Prostate gland (tissue), 2 donors: Measurements from ENCODE around the gene GNL1. TPM values are rescaled to one million over a fixed set of nuclear protein-coding genes. Genes with fewer than 3 reads are reported as not detected.

Experiments
- DNase-seq: peaks from one replicate; pipeline ENCODE4 v3.0.0-alpha.2; 2019; ENCODE audit warnings: low spot score
- H3K27ac ChIP-seq, 2 donors: fragments of 200-600 bp; sonication (generic); 2 replicates each; pipeline ENCODE4 v1.5.1; 2017 to 2019
- H3K27me3 ChIP-seq: fragments of 200-600 bp; sonication (generic); replicated peaks from 2 replicates; pipeline ENCODE4 v1.5.1; 2019; ENCODE audit not compliant: insufficient read depth
- H3K36me3 ChIP-seq, 2 donors: fragments of 200-600 bp; sonication (generic); 1 replicate in 1 of 2; 2 replicates in 1 of 2; pipeline versions ENCODE4 v1.5.1 to v1.8.1; 2017 to 2019
- H3K4me1 ChIP-seq: fragments of 200-600 bp; sonication (generic); replicated peaks from 2 replicates; pipeline ENCODE4 v1.5.1; 2019
- H3K4me3 ChIP-seq, 2 donors: fragments of 200-600 bp; sonication (generic); 2 replicates each; pipeline ENCODE4 v1.5.1; 2017 to 2019
- H3K9me3 ChIP-seq: fragments of 200-600 bp; sonication (generic); 2 replicates; pipeline ENCODE4 v1.5.1; 2017
- CTCF ChIP-seq, 4 experiments: fragments of 200-600 bp in 2 of 4; fragments of 450-650 bp in 2 of 4; sonication (generic) in 2 of 4; IDR thresholded peaks; 1 replicate in 3 of 4; 2 replicates in 1 of 4; pipeline ENCODE4 v1.5.1; 2016 to 2019; ENCODE audit warnings: antibody characterized with exemption in 4 of 4, mild to moderate bottlenecking in 2 of 4, moderate library complexity in 2 of 4
- POLR2A ChIP-seq: fragments of 450-650 bp; IDR thresholded peaks from one replicate; pipeline ENCODE4 v1.6.1; 2016; ENCODE audit warnings: antibody characterized with exemption, mild to moderate bottlenecking
- POLR2AphosphoS5 ChIP-seq: sonication (generic); formaldehyde crosslinking; IDR thresholded peaks from one replicate; pipeline ENCODE4 v1.6.1; 2017; ENCODE audit warnings: antibody characterized with exemption
- WGBS: methylation state at CpG from one replicate; pipeline ENCODE4 v1.1.5; 2018; 5-methylcytosine and 5-hydroxymethylcytosine counted together
- intact Hi-C: fragments of 100-400 bp; cut with DNase I; formaldehyde crosslinking; loops from one replicate; pipeline ENCODE4 v1.14.2; 2022
- total RNA-seq, 2 donors: library from RNA; depleted of rRNA; stranded (reverse); fragments of >200 nt; gene quantifications; one replicate each; pipeline ENCODE4 v1.1.0, GENCODE V29; 2016

GNL1 gene
- total RNA-seq, 2 donors from 2014 or later, result 38.3 to 56.4 TPM

- Histone ChIP-seq H3K4me3 (peak overlapping the region; percentile 87 to 94), H3K9me3 (no peaks in the 10 kb centered on the region), H3K27ac (peak overlapping the region; percentile 97 to 99), H3K36me3 (no peaks in the 10 kb centered on the region), H3K27me3 (no peaks in the 10 kb centered on the region), H3K4me1 (no peaks in the 10 kb centered on the region)
- TF ChIP-seq POLR2AphosphoS5, result no peak
- TF ChIP-seq CTCF (IDR thresholded peaks at IDR 0.05), result peak in 1 of 4 experiments; percentile 10
- intact Hi-C loops, result loop anchor here (5.0 kb wide), 1 partner anchor 167 kb away; the partner anchor contains the start of gene TUBB
- 8% methylated on average over 34 of the region's 34 CpGs for WGBS
- DNase-seq, result peak; percentile 29
These were observed 1.1 kb downstream of the GNL1 start for GRCh38 chr6:30554962-30555815.

GRCh38 chr6:30554404-30554803 is 1.9 kb downstream of the GNL1 start:
- no peaks in the 10 kb centered on the region for H3K4me1 ChIP-seq
- 91% methylated on average over 4 of the region's 4 CpGs for WGBS
- H3K4me3 ChIP-seq, result no peak overlapping the region
- no peaks in the 10 kb centered on the region for H3K9me3 ChIP-seq
- H3K27ac ChIP-seq, result no peak overlapping the region
- intact Hi-C loops, result no loop called here
- H3K27me3 ChIP-seq, result no peaks in the 10 kb centered on the region
- no peaks in the 10 kb centered on the region for H3K36me3 ChIP-seq
- TF ChIP-seq POLR2AphosphoS5 (no peak), CTCF (IDR thresholded peaks at IDR 0.05) (no peak), POLR2A (no peak)
- DNase-seq, result no peak

GRCh38 chr6:30548375-30548774 is 7.9 kb downstream of the GNL1 start:
- intact Hi-C loops, result loop anchor here (10.0 kb wide), 1 partner anchor 46 kb away; no protein-coding TSS in a partner anchor
- WGBS, result 29% methylated on average over 2 of the region's 2 CpGs
- H3K36me3 ChIP-seq, result no peaks in the 10 kb centered on the region

GRCh38 chr6:30547454-30547853 is 8.8 kb downstream of the GNL1 start:
- WGBS, result 93% methylated on average over 6 of the region's 6 CpGs
- H3K4me3 ChIP-seq, result no peak overlapping the region
- TF ChIP-seq POLR2AphosphoS5, result no peak
- no peak for TF ChIP-seq POLR2A
- TF ChIP-seq CTCF (IDR thresholded peaks at IDR 0.05), result no peak
- no peaks in the 10 kb centered on the region for H3K36me3 ChIP-seq
- intact Hi-C loops, result loop anchor here (10.0 kb wide), 1 partner anchor 47 kb away; no protein-coding TSS in a partner anchor
- no peak for DNase-seq
- H3K27me3 ChIP-seq, result no peaks in the 10 kb centered on the region
- H3K4me1 ChIP-seq, result no peaks in the 10 kb centered on the region
- no peaks in the 10 kb centered on the region for H3K9me3 ChIP-seq
- no peak overlapping the region for H3K27ac ChIP-seq

More at GRCh38 chr6:30548375-30548774, 7.9 kb downstream of the GNL1 start:
- H3K9me3 ChIP-seq, result no peaks in the 10 kb centered on the region
- TF ChIP-seq POLR2AphosphoS5, result no peak
- no peak for TF ChIP-seq CTCF (IDR thresholded peaks at IDR 0.05)
- TF ChIP-seq POLR2A, result no peak
- no peak for DNase-seq
- no peaks in the 10 kb centered on the region for H3K27me3 ChIP-seq
- H3K4me1 ChIP-seq, result no peaks in the 10 kb centered on the region
- no peak overlapping the region for H3K27ac ChIP-seq
- H3K4me3 ChIP-seq, result no peak overlapping the region
